ENCODE results near the gene KIAA1671. TPM values are rescaled to one million over a fixed set of nuclear protein-coding genes. Genes with fewer than 3 reads are reported as not detected.

KIAA1671 gene
- total RNA-seq, 2 experiments from 2014 or later: 7.3 to 7.4 TPM

DNA sequence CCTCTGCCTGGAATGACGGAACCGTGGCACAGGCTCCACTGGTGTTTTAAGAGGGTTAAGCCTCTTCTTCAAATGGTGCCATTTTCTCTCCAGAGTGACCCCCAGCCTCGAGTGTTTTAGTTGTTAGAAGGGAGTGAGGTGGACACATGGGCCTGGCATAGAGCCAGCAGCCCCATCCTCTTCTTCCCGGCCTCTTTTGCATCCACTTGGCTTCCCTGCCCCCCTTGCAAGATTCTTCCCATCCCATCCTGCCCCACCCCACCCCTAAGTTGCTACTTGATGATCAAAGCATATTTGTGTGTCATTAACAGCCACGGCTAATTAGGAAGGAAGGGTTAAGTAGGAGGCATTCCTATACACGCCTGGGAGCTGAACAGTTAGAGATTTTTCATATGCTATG is 174.8 kb downstream of the KIAA1671 start:
- Mint-ChIP-seq H3K27me3 (ENCODE audit: low read depth) (no peaks in the 10 kb centered on the region), H3K36me3 (ENCODE audit: low read depth) (peaks cover 3% of the 10 kb centered on the region), H3K27ac (no peak overlapping the region), H3K9me3 (no peaks in the 10 kb centered on the region), H3K4me3 (no peak overlapping the region), H3K4me1 (ENCODE audit: low read depth) (no peaks in the 10 kb centered on the region)
- DNase-seq: no peak
- CTCF ChIA-PET: no interaction called here
- intact Hi-C loops (cut with micrococcal nuclease): no loop called here

- intact Hi-C loops (cut with micrococcal nuclease): no loop called here
- Mint-ChIP-seq H3K36me3 (ENCODE audit: low read depth) (no peaks in the 10 kb centered on the region), H3K4me3 (no peak overlapping the region), H3K27me3 (ENCODE audit: low read depth) (no peaks in the 10 kb centered on the region), H3K4me1 (ENCODE audit: low read depth) (no peaks in the 10 kb centered on the region), H3K27ac (no peak overlapping the region), H3K9me3 (no peaks in the 10 kb centered on the region)
- CTCF ChIA-PET: interaction anchor here (1.0 to 1.3 kb wide), 3 partner anchors 14 to 71 kb away, joined by 3 to 4 read pairs (median 3); no protein-coding TSS in a partner anchor
- DNase-seq: no peak
Observed at GRCh38 chr22:25130462-25130861, 177.9 kb downstream of the KIAA1671 start.

- Mint-ChIP-seq H3K4me1 (ENCODE audit: low read depth) (no peaks in the 10 kb centered on the region), H3K4me3 (no peak overlapping the region), H3K27me3 (ENCODE audit: low read depth) (no peaks in the 10 kb centered on the region), H3K27ac (no peak overlapping the region), H3K36me3 (ENCODE audit: low read depth) (no peaks in the 10 kb centered on the region), H3K9me3 (no peaks in the 10 kb centered on the region)
- intact Hi-C loops (cut with micrococcal nuclease): no loop called here
- no peak for DNase-seq
- CTCF ChIA-PET: interaction anchor here (0.7 to 1.3 kb wide), 2 partner anchors 13 to 21 kb away, joined by 3 read pairs; no protein-coding TSS in a partner anchor
Observed at GRCh38 chr22:25131198-25131887, 178.8 kb downstream of the KIAA1671 start.

GRCh38 chr22:25134028-25134427 is 181.5 kb downstream of the KIAA1671 start:
- Mint-ChIP-seq H3K36me3 (ENCODE audit: low read depth) (no peaks in the 10 kb centered on the region), H3K4me1 (ENCODE audit: low read depth) (no peaks in the 10 kb centered on the region), H3K27me3 (ENCODE audit: low read depth) (no peaks in the 10 kb centered on the region), H3K9me3 (no peaks in the 10 kb centered on the region), H3K4me3 (no peak overlapping the region), H3K27ac (no peak overlapping the region)
- CTCF ChIA-PET: no interaction called here
- intact Hi-C loops (cut with micrococcal nuclease): no loop called here
- no peak for DNase-seq

- Mint-ChIP-seq H3K27me3 (ENCODE audit: low read depth) (no peaks in the 10 kb centered on the region), H3K9me3 (no peaks in the 10 kb centered on the region), H3K36me3 (ENCODE audit: low read depth) (no peaks in the 10 kb centered on the region), H3K4me3 (no peak overlapping the region), H3K4me1 (ENCODE audit: low read depth) (no peaks in the 10 kb centered on the region), H3K27ac (no peak overlapping the region)
- DNase-seq: no peak
- intact Hi-C loops (cut with micrococcal nuclease): no loop called here
- CTCF ChIA-PET: no interaction called here
Observed at GRCh38 chr22:25134451-25134850, 181.9 kb downstream of the KIAA1671 start.

DNA sequence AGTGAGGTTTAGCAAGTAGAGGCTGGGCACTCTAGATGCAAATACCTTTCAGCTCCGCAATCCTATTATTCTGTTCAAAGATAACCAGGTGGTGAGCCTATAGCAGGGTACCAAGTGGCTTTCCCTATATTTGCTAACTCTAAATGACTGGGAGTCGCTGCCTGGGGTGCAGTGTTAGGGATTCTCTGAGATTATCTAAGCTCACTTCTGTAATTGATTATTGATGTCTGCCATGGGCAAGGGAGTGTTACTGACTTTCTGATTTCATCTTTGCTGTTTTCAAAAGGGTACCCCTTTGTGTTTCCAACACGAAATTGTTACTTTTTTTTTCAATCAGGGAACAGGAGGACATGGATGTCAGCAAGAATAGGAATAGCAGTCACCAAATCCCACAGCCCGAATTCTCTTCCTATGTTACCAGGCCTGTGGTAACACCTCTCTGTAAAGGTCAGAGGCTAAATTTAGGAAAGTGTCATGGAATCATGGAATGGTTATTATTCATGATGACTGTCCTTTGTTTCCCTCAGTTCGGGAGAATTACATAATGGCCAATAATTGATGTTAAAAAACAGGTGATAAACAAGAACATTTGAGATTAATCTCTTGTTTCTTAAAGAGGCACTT is 184.5 kb downstream of the KIAA1671 start:
- intact Hi-C loops (cut with micrococcal nuclease): no loop called here
- H3K4me3 Mint-ChIP-seq: no peak overlapping the region
- H3K27me3 Mint-ChIP-seq (ENCODE audit: low read depth): no peaks in the 10 kb centered on the region
- H3K4me1 Mint-ChIP-seq (ENCODE audit: low read depth): no peaks in the 10 kb centered on the region
- CTCF ChIA-PET: no interaction called here
- DNase-seq: no peak
- no peak overlapping the region for H3K27ac Mint-ChIP-seq
- no peaks in the 10 kb centered on the region for H3K36me3 Mint-ChIP-seq (ENCODE audit: low read depth)
- no peaks in the 10 kb centered on the region for H3K9me3 Mint-ChIP-seq

DNA sequence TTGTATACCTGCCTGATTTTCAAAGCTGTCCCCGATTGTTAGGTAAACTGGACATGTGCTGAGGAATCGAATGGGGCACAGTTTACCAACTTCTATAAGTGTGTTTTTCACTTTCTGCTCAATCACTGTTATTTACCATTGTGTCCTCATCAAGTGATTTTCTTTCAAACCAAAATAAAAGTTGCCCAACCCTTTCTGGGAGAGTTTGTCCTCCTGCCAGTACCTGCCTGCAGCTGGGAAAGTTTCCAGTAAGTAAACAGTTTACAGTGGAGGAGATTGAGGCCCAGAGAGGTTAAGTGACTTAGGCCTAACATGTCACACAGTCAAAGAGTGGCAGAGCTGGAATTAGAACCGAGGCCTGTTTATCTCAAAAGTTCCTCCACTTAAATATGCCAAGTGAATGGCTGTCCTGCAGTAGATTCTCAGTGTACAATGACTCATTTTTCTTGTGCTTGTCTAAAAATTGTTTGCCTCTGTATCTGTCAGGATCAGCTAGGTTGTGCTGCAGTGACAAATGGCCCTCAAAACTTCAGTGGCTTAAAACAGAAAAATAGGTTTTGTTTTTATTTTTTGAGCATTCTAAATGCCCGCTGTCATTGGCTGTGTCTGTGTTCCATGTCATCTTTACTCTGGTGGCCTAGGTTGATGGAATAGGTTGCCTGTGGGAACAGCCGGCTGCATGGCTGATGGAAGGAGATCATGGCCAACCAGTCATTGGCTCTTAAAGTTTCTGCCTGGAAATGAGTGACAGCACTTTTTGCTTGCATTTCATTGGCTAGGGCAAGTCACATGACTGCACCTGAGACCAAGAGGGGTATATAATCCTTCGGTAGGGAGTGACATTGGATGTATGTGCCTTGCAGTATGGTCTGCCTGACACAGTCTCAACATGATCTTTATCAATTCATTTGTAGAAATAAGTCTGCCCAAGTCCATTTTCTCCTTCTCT is 185.3 kb downstream of the KIAA1671 start:
- H3K9me3 Mint-ChIP-seq: no peaks in the 10 kb centered on the region
- DNase-seq: no peak
- H3K27me3 Mint-ChIP-seq (ENCODE audit: low read depth): no peaks in the 10 kb centered on the region
- CTCF ChIA-PET: no interaction called here
- H3K27ac Mint-ChIP-seq: no peak overlapping the region
- no peaks in the 10 kb centered on the region for H3K36me3 Mint-ChIP-seq (ENCODE audit: low read depth)
- intact Hi-C loops (cut with micrococcal nuclease): no loop called here
- no peak overlapping the region for H3K4me3 Mint-ChIP-seq
- no peaks in the 10 kb centered on the region for H3K4me1 Mint-ChIP-seq (ENCODE audit: low read depth)

GRCh38 chr22:25139062-25139461 is 186.5 kb downstream of the KIAA1671 start:
- Mint-ChIP-seq H3K36me3 (ENCODE audit: low read depth) (no peaks in the 10 kb centered on the region), H3K4me1 (ENCODE audit: low read depth) (no peaks in the 10 kb centered on the region), H3K9me3 (no peaks in the 10 kb centered on the region), H3K4me3 (no peak overlapping the region), H3K27me3 (ENCODE audit: low read depth) (no peaks in the 10 kb centered on the region), H3K27ac (no peak overlapping the region)
- CTCF ChIA-PET: no interaction called here
- intact Hi-C loops (cut with micrococcal nuclease): no loop called here
- no peak for DNase-seq

DNA sequence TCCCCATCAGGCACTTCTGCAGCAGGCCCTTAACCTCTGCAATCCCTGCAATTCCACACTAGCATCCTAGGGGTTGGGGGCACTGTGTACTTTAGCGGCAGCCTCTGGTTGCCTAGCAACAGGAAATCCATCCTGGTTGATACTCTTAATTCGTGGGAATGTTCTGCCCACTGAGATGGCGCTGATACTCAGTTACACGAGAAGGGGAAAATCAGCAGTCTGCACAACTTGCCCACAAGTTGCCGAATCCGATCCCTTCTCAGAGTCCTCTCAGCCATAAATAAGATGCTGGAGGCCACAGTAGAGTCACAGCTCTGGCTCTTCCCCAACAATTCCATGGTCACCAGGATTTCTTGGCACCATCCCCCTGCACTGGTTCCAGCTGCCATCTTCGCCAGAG is 189.6 kb downstream of the KIAA1671 start:
- Mint-ChIP-seq H3K4me3 (no peak overlapping the region), H3K27me3 (ENCODE audit: low read depth) (no peaks in the 10 kb centered on the region), H3K36me3 (ENCODE audit: low read depth) (no peaks in the 10 kb centered on the region), H3K27ac (no peak overlapping the region), H3K4me1 (ENCODE audit: low read depth) (no peaks in the 10 kb centered on the region), H3K9me3 (no peaks in the 10 kb centered on the region)
- CTCF ChIA-PET: no interaction called here
- no peak for DNase-seq
- intact Hi-C loops (cut with micrococcal nuclease): no loop called here

- H3K9me3 Mint-ChIP-seq: no peaks in the 10 kb centered on the region
- CTCF ChIA-PET: interaction anchor here (0.9 to 1.3 kb wide), 2 partner anchors 13 to 58 kb away, joined by 3 read pairs; no protein-coding TSS in a partner anchor
- H3K4me1 Mint-ChIP-seq (ENCODE audit: low read depth): no peaks in the 10 kb centered on the region
- H3K4me3 Mint-ChIP-seq: no peak overlapping the region
- no peaks in the 10 kb centered on the region for H3K36me3 Mint-ChIP-seq (ENCODE audit: low read depth)
- H3K27me3 Mint-ChIP-seq (ENCODE audit: low read depth): no peaks in the 10 kb centered on the region
- intact Hi-C loops (cut with micrococcal nuclease): no loop called here
- no peak for DNase-seq
- H3K27ac Mint-ChIP-seq: no peak overlapping the region
Observed at GRCh38 chr22:25143156-25144076, 190.9 kb downstream of the KIAA1671 start.

DNA sequence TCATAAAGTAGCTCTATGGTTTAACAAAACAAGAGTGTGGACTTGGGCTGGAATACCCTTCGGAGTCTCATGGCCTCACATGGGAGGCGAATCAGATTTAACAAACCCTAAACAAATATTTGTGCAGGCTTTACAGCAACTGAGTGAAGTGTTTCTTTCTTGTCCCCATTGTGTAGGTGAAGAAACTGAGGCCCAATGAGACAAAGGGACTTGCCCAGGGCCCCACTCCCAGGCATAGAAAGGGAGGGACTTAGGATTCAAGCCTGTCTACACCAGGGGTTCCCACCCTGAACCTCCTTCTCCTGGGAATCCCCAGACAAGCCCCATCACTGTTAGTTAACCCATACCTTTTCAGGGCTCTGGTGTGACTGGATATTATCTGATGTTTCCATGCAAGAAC is 192.0 kb downstream of the KIAA1671 start:
- CTCF ChIA-PET: interaction anchor here (0.9 to 1.3 kb wide), 2 partner anchors 14 to 57 kb away, joined by 3 read pairs; no protein-coding TSS in a partner anchor
- intact Hi-C loops (cut with micrococcal nuclease): no loop called here
- H3K36me3 Mint-ChIP-seq (ENCODE audit: low read depth): no peaks in the 10 kb centered on the region

GRCh38 chr22:25146307-25146706 is 193.8 kb downstream of the KIAA1671 start:
- no peak overlapping the region for H3K4me3 Mint-ChIP-seq
- CTCF ChIA-PET: no interaction called here

More for the DNA sequence above, 192.0 kb downstream of the KIAA1671 start:
- no peaks in the 10 kb centered on the region for H3K9me3 Mint-ChIP-seq
- H3K27me3 Mint-ChIP-seq (ENCODE audit: low read depth): no peaks in the 10 kb centered on the region
- no peak overlapping the region for H3K4me3 Mint-ChIP-seq
- no peak for DNase-seq
- no peak overlapping the region for H3K27ac Mint-ChIP-seq
- H3K4me1 Mint-ChIP-seq (ENCODE audit: low read depth): no peaks in the 10 kb centered on the region

More at GRCh38 chr22:25146307-25146706, 193.8 kb downstream of the KIAA1671 start:
- H3K27ac Mint-ChIP-seq: no peak overlapping the region
- H3K27me3 Mint-ChIP-seq (ENCODE audit: low read depth): no peaks in the 10 kb centered on the region
- intact Hi-C loops (cut with micrococcal nuclease): no loop called here
- DNase-seq: no peak
- no peaks in the 10 kb centered on the region for H3K9me3 Mint-ChIP-seq
- H3K4me1 Mint-ChIP-seq (ENCODE audit: low read depth): no peaks in the 10 kb centered on the region
- no peaks in the 10 kb centered on the region for H3K36me3 Mint-ChIP-seq (ENCODE audit: low read depth)

Measured in activated naive CD4-positive, alpha-beta T cell treated with anti-CD3 and anti-CD28 coated beads for 36 hours (primary cell).